CD4-positive, alpha-beta T cell (primary cell): ENCODE measurements around the gene GBP7. TPM values are rescaled to one million over a fixed set of nuclear protein-coding genes. Genes with fewer than 3 reads are reported as not detected.

Experiments
- ATAC-seq: fragments of 200-7000 bp; cut with Tn5 transposase; one replicate; pipeline ENCODE4 v1.10.0; 2022; ENCODE audit warnings: mild to moderate bottlenecking; ENCODE audit not compliant: poor library complexity
- CTCF ChIA-PET: fragments of 350-600 bp; sonication (Branson Sonifier 250); formaldehyde crosslinking; loops from one replicate; lab custom pipeline; 2021; ENCODE audit warnings: antibody characterized with exemption, inconsistent platforms; lab: Charles Lee
- POLR2A ChIA-PET: fragments of 350-600 bp; sonication (Branson Sonifier 250); formaldehyde crosslinking; loops from one replicate; lab custom pipeline; 2021; ENCODE audit warnings: antibody characterized with exemption, inconsistent platforms; lab: Charles Lee
- DNase-seq, 14 experiments: peaks; one replicate each; pipeline ENCODE4 v3.0.0-alpha.2; 2013 to 2020; ENCODE audit warnings: mixed read lengths in 2 of 14
- H3K27ac ChIP-seq, 2 donors: one replicate each; pipeline versions ENCODE4 v1.5.1 to v1.7.0; 2013; ENCODE audit warnings: low read length in 2 of 2, low read depth in 1 of 2, mild to moderate bottlenecking in 1 of 2
- H3K27me3 ChIP-seq, 2 experiments: 1 replicate in 1 of 2; 2 replicates in 1 of 2; pipeline versions ENCODE4 v1.6.1 to v1.7.0; 2013; ENCODE audit warnings: low read length in 2 of 2, control low read depth in 1 of 2, mild to moderate bottlenecking in 1 of 2, moderate library complexity in 1 of 2; ENCODE audit not compliant: insufficient read depth in 2 of 2, control insufficient read depth in 1 of 2
- H3K36me3 ChIP-seq: one replicate; pipeline ENCODE4 v1.6.1; 2013; ENCODE audit warnings: low read length, control low read depth; ENCODE audit not compliant: insufficient read depth
- H3K4me1 ChIP-seq: one replicate; pipeline ENCODE4 v1.6.1; 2013; ENCODE audit warnings: low read length, control low read depth; ENCODE audit not compliant: insufficient read depth
- H3K4me3 ChIP-seq: one replicate; pipeline ENCODE4 v1.5.1; 2013; ENCODE audit warnings: mild to moderate bottlenecking, low read length, moderate library complexity
- H3K9me3 ChIP-seq, 2 experiments: 1 replicate in 1 of 2; 2 replicates in 1 of 2; pipeline versions ENCODE4 v1.6.1 to v1.7.0; 2013; ENCODE audit warnings: low read length in 2 of 2, mild to moderate bottlenecking in 2 of 2, control low read depth in 1 of 2, moderate library complexity in 1 of 2; ENCODE audit not compliant: control insufficient read depth in 1 of 2, insufficient read depth in 1 of 2
- H3K27ac Mint-ChIP-seq: one replicate; pipeline ENCODE4 v1.8.0; 2020; ENCODE audit warnings: mixed read lengths
- H3K27me3 Mint-ChIP-seq: one replicate; pipeline ENCODE4 v1.8.0; 2021; ENCODE audit warnings: mixed read lengths
- H3K36me3 Mint-ChIP-seq: one replicate; pipeline ENCODE4 v1.8.0; 2021; ENCODE audit warnings: low read depth, mixed read lengths
- H3K4me1 Mint-ChIP-seq: one replicate; pipeline ENCODE4 v1.8.0; 2021; ENCODE audit warnings: low read depth, mixed read lengths
- H3K4me3 Mint-ChIP-seq: one replicate; pipeline ENCODE4 v1.8.0; 2020; ENCODE audit warnings: mild to moderate bottlenecking, mixed read lengths
- H3K9me3 Mint-ChIP-seq: one replicate; pipeline ENCODE4 v1.8.0; 2020; ENCODE audit warnings: mixed read lengths
- CTCF ChIP-seq: fragments of 200-600 bp; IDR thresholded peaks from one replicate; pipeline ENCODE4 v1.8.0; 2022; ENCODE audit warnings: antibody characterized with exemption, mild to moderate bottlenecking
- intact Hi-C, 2 experiments: fragments of 100-400 bp; cut with DNase I in 1 of 2; cut with micrococcal nuclease in 1 of 2; formaldehyde crosslinking; loops; one replicate each; pipeline versions ENCODE4 v1.15.1 to v1.9.0; 2023 to 2025; cut with DNase I, micrococcal nuclease
- total RNA-seq, 174 experiments: library from RNA in 2 of 174; stranded (reverse) in 2 of 174; gene quantifications; one replicate each; pipeline ENCODE4 v1.2.3 and lab custom pipeline; 2021 to 2026

The GBP7 gene
- total RNA-seq, 2 experiments from 2014 or later = not detected

GRCh38 chr1:89179343-89179742 lies 3.5 kb upstream of the GBP7 start:
- ChIA-PET POLR2A (no interaction called here), CTCF (interaction anchor here (1.5 kb wide), 1 partner anchor 94 kb away, joined by 3 read pairs; no protein-coding TSS in a partner anchor)
- no peaks in the 10 kb centered on the region for H3K27me3 Mint-ChIP-seq
- H3K27me3 ChIP-seq = no peaks in the 10 kb centered on the region
- H3K9me3 Mint-ChIP-seq = no peaks in the 10 kb centered on the region
- H3K27ac Mint-ChIP-seq = no peak overlapping the region
- no peaks in the 10 kb centered on the region for H3K4me1 ChIP-seq
- DNase-seq = no peak
- peaks cover 38% of the 10 kb centered on the region for H3K36me3 Mint-ChIP-seq
- H3K27ac ChIP-seq = no peak overlapping the region
- H3K4me3 Mint-ChIP-seq = no peak overlapping the region
- intact Hi-C loops = no loop called here
- no peak for ATAC-seq
- H3K9me3 ChIP-seq = no peaks in the 10 kb centered on the region
- H3K36me3 ChIP-seq = peaks cover 18% of the 10 kb centered on the region
- no peak overlapping the region for H3K4me3 ChIP-seq
- no peak for TF ChIP-seq CTCF
- H3K4me1 Mint-ChIP-seq = no peaks in the 10 kb centered on the region

GRCh38 chr1:89176971-89177370 lies 1.2 kb upstream of the GBP7 start:
- Mint-ChIP-seq H3K4me1 (no peaks in the 10 kb centered on the region), H3K36me3 (peaks cover 15% of the 10 kb centered on the region), H3K9me3 (peaks cover 2% of the 10 kb centered on the region), H3K27me3 (no peaks in the 10 kb centered on the region), H3K4me3 (no peak overlapping the region), H3K27ac (no peak overlapping the region)
- H3K27ac ChIP-seq = no peak overlapping the region
- CTCF ChIA-PET = interaction anchor here (1.7 kb wide), 1 partner anchor 91 kb away, joined by 5 read pairs; no protein-coding TSS in a partner anchor
- ATAC-seq = no peak
- H3K9me3 ChIP-seq = no peaks in the 10 kb centered on the region
- no peaks in the 10 kb centered on the region for H3K36me3 ChIP-seq
- no peaks in the 10 kb centered on the region for H3K4me1 ChIP-seq
- no peaks in the 10 kb centered on the region for H3K27me3 ChIP-seq
- no peak overlapping the region for H3K4me3 ChIP-seq
- DNase-seq = no peak
- intact Hi-C loops = no loop called here
- POLR2A ChIA-PET = interaction anchor here (0.9 to 1.2 kb wide), 3 partner anchors 13 to 91 kb away, joined by 3 to 4 read pairs (median 3); partner anchors contain the start of gene GBP4
- no peak for TF ChIP-seq CTCF

GRCh38 chr1:89174491-89174890 lies 1.3 kb downstream of the GBP7 start:
- POLR2A ChIA-PET = no interaction called here
- no peaks in the 10 kb centered on the region for H3K27me3 Mint-ChIP-seq

More at GRCh38 chr1:89174491-89174890, 1.3 kb downstream of the GBP7 start:
- Mint-ChIP-seq H3K27ac (no peak overlapping the region), H3K4me3 (no peak overlapping the region), H3K4me1 (no peaks in the 10 kb centered on the region), H3K9me3 (peaks cover 5% of the 10 kb centered on the region), H3K36me3 (no peaks in the 10 kb centered on the region)
- H3K4me3 ChIP-seq = no peak overlapping the region
- no peaks in the 10 kb centered on the region for H3K27me3 ChIP-seq
- ATAC-seq (no peak), DNase-seq (no peak)
- no peaks in the 10 kb centered on the region for H3K9me3 ChIP-seq
- no peaks in the 10 kb centered on the region for H3K36me3 ChIP-seq
- CTCF ChIA-PET = no interaction called here
- intact Hi-C loops = no loop called here
- no peak for TF ChIP-seq CTCF
- no peaks in the 10 kb centered on the region for H3K4me1 ChIP-seq
- no peak overlapping the region for H3K27ac ChIP-seq
